Activated CD4-positive, alpha-beta T cell treated with anti-CD3 and anti-CD28 coated beads, Interleukin-2, amount 10 ng/mL, durations not matched to agents 24 days and 14 days (primary cell): ENCODE measurements around the gene GIMAP5. TPM values are rescaled to one million over a fixed set of nuclear protein-coding genes. Genes with fewer than 3 reads are reported as not detected.

Experiments
- DNase-seq: peaks from one replicate; pipeline ENCODE4 v3.0.0; 2022
- H3K27ac Mint-ChIP-seq: one replicate; pipeline ENCODE4 v1.8.0; 2022; ENCODE audit warnings: mild to moderate bottlenecking, mixed read lengths
- H3K27me3 Mint-ChIP-seq: one replicate; pipeline ENCODE4 v1.8.0; 2022; ENCODE audit warnings: mixed read lengths
- H3K36me3 Mint-ChIP-seq: one replicate; pipeline ENCODE4 v1.8.0; 2022; ENCODE audit warnings: low read depth, mild to moderate bottlenecking, mixed read lengths
- H3K4me1 Mint-ChIP-seq: one replicate; pipeline ENCODE4 v1.8.0; 2021; ENCODE audit warnings: mixed read lengths
- H3K4me3 Mint-ChIP-seq: one replicate; pipeline ENCODE4 v1.8.0; 2022; ENCODE audit warnings: mild to moderate bottlenecking, moderate library complexity, mixed read lengths
- H3K9me3 Mint-ChIP-seq: one replicate; pipeline ENCODE4 v1.8.0; 2021; ENCODE audit warnings: mixed read lengths
- intact Hi-C: fragments of 100-400 bp; cut with micrococcal nuclease; formaldehyde crosslinking; loops from one replicate; pipeline ENCODE4 v1.15.1; 2023
- total RNA-seq: library from RNA; stranded (reverse); gene quantifications from 2 replicates; pipeline ENCODE4 v1.2.3, GENCODE V29; 2022

GIMAP5 gene
- total RNA-seq, 1 donor from 2014 or later: 44.4 TPM

- peaks cover 90% of the 10 kb centered on the region for H3K36me3 Mint-ChIP-seq
- H3K9me3 Mint-ChIP-seq: peaks cover 11% of the 10 kb centered on the region
- H3K4me1 Mint-ChIP-seq: peaks cover 63% of the 10 kb centered on the region
- H3K27me3 Mint-ChIP-seq: no peaks in the 10 kb centered on the region
- H3K4me3 Mint-ChIP-seq: peak overlapping the region; percentile 89
- intact Hi-C loops: no loop called here
- H3K27ac Mint-ChIP-seq: peak overlapping the region; percentile 72
- DNase-seq: peak; percentile 60
These were observed 14.7 kb upstream of the GIMAP5 start for GRCh38 chr7:150722431-150722931.

GRCh38 chr7:150723467-150723866 lies 13.8 kb upstream of the GIMAP5 start:
- intact Hi-C loops: no loop called here
- Mint-ChIP-seq H3K27ac (peak overlapping the region; percentile 63), H3K9me3 (peaks cover 19% of the 10 kb centered on the region), H3K4me1 (peaks cover 60% of the 10 kb centered on the region), H3K36me3 (peaks cover 93% of the 10 kb centered on the region), H3K4me3 (peak overlapping the region; percentile 89), H3K27me3 (no peaks in the 10 kb centered on the region)
- DNase-seq: no peak

DNA sequence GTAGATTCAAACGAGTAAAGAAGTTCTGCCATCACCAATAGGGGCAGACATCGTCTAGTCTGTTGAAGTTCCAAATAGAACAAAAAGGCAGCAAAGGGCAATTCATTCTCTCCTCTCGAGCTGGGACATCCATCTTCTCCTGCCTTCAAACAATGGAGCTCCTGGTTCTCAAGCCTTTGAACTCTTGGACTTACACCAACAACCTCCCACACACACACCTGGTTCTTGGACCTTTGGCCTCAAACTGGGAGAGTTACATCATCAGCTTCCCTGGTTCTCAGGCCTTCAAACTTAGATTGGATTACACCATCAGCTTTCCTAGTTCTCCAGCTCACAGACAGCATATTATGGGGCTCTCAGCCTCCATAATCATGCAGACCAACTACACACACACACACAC lies 9.8 kb upstream of the GIMAP5 start:
- Mint-ChIP-seq H3K27ac (no peak overlapping the region), H3K27me3 (no peaks in the 10 kb centered on the region), H3K9me3 (peaks cover 23% of the 10 kb centered on the region), H3K4me1 (peaks cover 50% of the 10 kb centered on the region), H3K36me3 (peaks cover 65% of the 10 kb centered on the region), H3K4me3 (no peak overlapping the region)
- intact Hi-C loops: no loop called here
- DNase-seq: peak; percentile 50

DNA sequence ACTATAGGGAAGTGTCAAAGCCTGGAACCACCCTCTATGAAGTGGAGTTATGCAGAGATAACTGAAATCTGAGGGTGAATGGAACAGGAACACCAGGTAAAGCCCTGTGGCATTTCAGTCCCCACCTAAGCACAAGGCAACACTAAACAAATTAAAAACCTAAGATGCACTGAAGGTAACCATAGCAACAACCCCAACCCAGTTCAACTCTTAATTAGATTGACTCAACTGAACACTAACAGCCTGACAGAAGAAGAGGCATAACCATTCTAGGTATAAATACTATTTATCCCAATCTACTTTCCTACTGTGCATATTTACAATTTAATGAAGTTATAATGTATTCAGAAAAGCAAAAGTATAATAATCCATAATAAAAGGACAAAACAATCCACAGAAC lies 9.2 kb upstream of the GIMAP5 start:
- Mint-ChIP-seq H3K4me3 (no peak overlapping the region), H3K27ac (no peak overlapping the region)
- intact Hi-C loops: no loop called here

GRCh38 chr7:150728609-150729008 lies 8.6 kb upstream of the GIMAP5 start:
- no peaks in the 10 kb centered on the region for H3K27me3 Mint-ChIP-seq
- intact Hi-C loops: no loop called here
- peak overlapping the region; percentile 13 for H3K27ac Mint-ChIP-seq
- peaks cover 23% of the 10 kb centered on the region for H3K9me3 Mint-ChIP-seq
- H3K4me1 Mint-ChIP-seq: peaks cover 52% of the 10 kb centered on the region
- H3K4me3 Mint-ChIP-seq: no peak overlapping the region
- DNase-seq: no peak
- H3K36me3 Mint-ChIP-seq: peaks cover 53% of the 10 kb centered on the region

More for the DNA sequence above, 9.2 kb upstream of the GIMAP5 start:
- Mint-ChIP-seq H3K4me1 (peaks cover 52% of the 10 kb centered on the region), H3K36me3 (peaks cover 59% of the 10 kb centered on the region), H3K27me3 (no peaks in the 10 kb centered on the region), H3K9me3 (peaks cover 23% of the 10 kb centered on the region)
- peak; percentile 48 for DNase-seq

- Mint-ChIP-seq H3K36me3 (peaks cover 24% of the 10 kb centered on the region), H3K9me3 (peaks cover 17% of the 10 kb centered on the region), H3K4me3 (peak overlapping the region; percentile 70), H3K4me1 (peaks cover 70% of the 10 kb centered on the region), H3K27ac (peak overlapping the region; percentile 94), H3K27me3 (no peaks in the 10 kb centered on the region)
- peak; percentile 80 for DNase-seq
- intact Hi-C loops: loop anchor here (1.0 to 2.0 kb wide), 2 partner anchors 14 to 45 kb away; no protein-coding TSS in a partner anchor
These were observed 5.3 kb upstream of the GIMAP5 start for GRCh38 chr7:150731916-150732315.

- peak; percentile 73 for DNase-seq
- peak overlapping the region; percentile 94 for H3K27ac Mint-ChIP-seq
- peaks cover 8% of the 10 kb centered on the region for H3K9me3 Mint-ChIP-seq
- peaks cover 64% of the 10 kb centered on the region for H3K4me1 Mint-ChIP-seq
- no peaks in the 10 kb centered on the region for H3K27me3 Mint-ChIP-seq
- peaks cover 17% of the 10 kb centered on the region for H3K36me3 Mint-ChIP-seq
- intact Hi-C loops: loop anchor here (1.0 to 2.0 kb wide), 4 partner anchors 15 to 65 kb away; no protein-coding TSS in a partner anchor
- peak overlapping the region; percentile 70 for H3K4me3 Mint-ChIP-seq
These were observed 4.3 kb upstream of the GIMAP5 start for GRCh38 chr7:150732786-150733481.

DNA sequence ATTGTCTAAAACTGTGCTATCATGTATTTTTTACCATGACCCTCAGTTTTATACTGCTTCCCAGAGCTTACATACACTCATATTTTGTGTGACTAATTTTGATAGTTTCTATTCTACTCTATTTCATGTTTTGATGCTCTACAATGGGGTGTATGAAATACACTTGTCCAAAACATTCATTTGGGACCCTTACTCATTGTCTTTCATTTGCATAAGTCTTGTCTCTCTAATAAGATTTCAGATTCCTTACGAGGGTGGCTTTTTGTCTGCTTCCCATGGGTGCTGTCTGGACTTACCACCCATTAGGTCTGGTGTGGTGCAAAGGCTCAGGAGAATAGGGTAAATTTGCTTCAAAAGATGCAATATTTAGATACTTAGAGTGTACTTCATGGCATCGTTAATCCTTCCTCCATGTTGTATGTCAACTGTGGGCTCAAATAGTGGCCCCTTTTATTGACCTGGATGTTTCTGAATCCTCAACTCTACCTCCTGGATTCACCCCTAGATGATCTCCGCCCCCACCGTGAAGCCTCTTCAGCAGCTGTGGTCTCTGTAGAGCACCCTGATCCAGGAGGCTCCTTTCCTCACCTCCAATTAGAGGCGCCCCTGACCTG lies 3.6 kb upstream of the GIMAP5 start:
- H3K27ac Mint-ChIP-seq: peak overlapping the region; percentile 94
- H3K4me3 Mint-ChIP-seq: peak overlapping the region; percentile 70
- H3K36me3 Mint-ChIP-seq: peaks cover 16% of the 10 kb centered on the region
- intact Hi-C loops: loop anchor here (1.0 to 2.0 kb wide), 3 partner anchors 21 to 65 kb away; no protein-coding TSS in a partner anchor
- no peaks in the 10 kb centered on the region for H3K27me3 Mint-ChIP-seq
- peaks cover 3% of the 10 kb centered on the region for H3K9me3 Mint-ChIP-seq
- peaks cover 63% of the 10 kb centered on the region for H3K4me1 Mint-ChIP-seq
- DNase-seq: peak; percentile 59

DNA sequence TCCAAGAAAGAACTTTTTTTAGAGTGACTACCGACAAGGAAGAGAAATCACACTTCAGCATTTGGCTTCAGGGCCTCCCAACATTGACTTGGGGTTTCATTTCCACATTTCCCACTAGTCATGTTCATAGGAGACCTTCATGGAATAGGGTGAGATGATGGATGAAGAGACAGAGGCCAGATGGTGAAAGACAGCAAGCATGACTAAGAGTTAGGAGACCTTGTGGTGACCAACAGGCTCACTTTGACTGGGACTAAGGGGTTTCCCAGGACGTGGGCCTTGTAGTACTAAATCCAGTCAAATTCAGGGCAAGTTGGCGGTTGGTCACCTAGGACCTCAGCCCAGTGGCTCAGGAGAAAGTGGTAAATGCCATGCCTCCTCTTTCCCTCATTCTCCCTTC lies 3.0 kb upstream of the GIMAP5 start:
- H3K4me3 Mint-ChIP-seq: peak overlapping the region; percentile 89
- no peaks in the 10 kb centered on the region for H3K9me3 Mint-ChIP-seq
- H3K4me1 Mint-ChIP-seq: peaks cover 61% of the 10 kb centered on the region
- peaks cover 17% of the 10 kb centered on the region for H3K36me3 Mint-ChIP-seq
- H3K27me3 Mint-ChIP-seq: no peaks in the 10 kb centered on the region
- H3K27ac Mint-ChIP-seq: peak overlapping the region; percentile 94
- intact Hi-C loops: no loop called here
- peak; percentile 71 for DNase-seq

DNA sequence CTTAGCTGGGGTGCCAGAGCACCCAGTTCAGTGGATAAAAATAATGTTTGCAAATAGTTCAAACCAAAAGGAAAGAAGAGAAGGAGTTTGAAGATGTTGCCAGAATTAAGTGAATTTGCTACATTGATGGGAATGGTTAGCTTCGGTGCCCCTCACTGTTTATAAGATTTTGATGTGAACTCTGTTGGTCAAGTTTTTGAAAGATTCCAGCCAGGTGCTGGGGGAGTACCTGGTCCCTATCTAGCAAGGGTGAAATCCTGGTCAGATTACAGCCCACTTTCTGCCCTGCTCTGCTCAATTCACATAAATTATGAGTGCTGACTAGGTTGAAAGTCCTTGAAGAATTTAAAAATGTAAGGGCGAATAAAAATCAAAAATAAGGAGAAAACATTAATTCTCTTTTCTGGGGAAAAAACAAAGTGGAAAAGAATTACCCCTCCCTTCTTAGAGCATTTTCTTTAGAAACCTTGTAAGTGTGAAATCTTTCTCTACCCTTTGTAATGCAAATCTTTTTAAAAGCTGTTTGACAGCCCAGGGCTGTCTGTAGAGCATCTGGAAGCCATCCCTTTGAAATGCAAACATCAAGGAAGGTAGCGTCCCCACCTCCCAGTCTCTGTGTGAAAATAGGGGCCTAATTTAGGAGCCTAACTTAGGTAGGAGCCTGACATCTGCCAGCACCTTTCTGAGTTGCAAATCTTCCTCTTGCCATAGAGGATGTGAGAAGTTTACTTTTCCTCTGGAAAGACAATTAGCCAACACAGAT lies 1.4 kb upstream of the GIMAP5 start:
- Mint-ChIP-seq H3K4me1 (peaks cover 66% of the 10 kb centered on the region), H3K4me3 (peak overlapping the region; percentile 89), H3K9me3 (no peaks in the 10 kb centered on the region)

GRCh38 chr7:150736864-150737263 lies 354 bp upstream of the GIMAP5 start:
- Mint-ChIP-seq H3K9me3 (no peaks in the 10 kb centered on the region), H3K27me3 (no peaks in the 10 kb centered on the region), H3K36me3 (peaks cover 36% of the 10 kb centered on the region), H3K4me3 (peak overlapping the region; percentile 89), H3K27ac (peak overlapping the region; percentile 94), H3K4me1 (peaks cover 68% of the 10 kb centered on the region)
- intact Hi-C loops: loop anchor here (1.0 to 5.0 kb wide), 3 partner anchors 105 to 289 kb away; partner anchors contain the start of gene GIMAP6
- peak; percentile 73 for DNase-seq

More for the DNA sequence above, 1.4 kb upstream of the GIMAP5 start:
- no peaks in the 10 kb centered on the region for H3K27me3 Mint-ChIP-seq
- H3K27ac Mint-ChIP-seq: peak overlapping the region; percentile 94
- H3K36me3 Mint-ChIP-seq: peaks cover 26% of the 10 kb centered on the region
- DNase-seq: peak; percentile 65
- intact Hi-C loops: loop anchor here (5.0 kb wide), 2 partner anchors 103 to 148 kb away; partner anchors contain the start of gene GIMAP6

DNA sequence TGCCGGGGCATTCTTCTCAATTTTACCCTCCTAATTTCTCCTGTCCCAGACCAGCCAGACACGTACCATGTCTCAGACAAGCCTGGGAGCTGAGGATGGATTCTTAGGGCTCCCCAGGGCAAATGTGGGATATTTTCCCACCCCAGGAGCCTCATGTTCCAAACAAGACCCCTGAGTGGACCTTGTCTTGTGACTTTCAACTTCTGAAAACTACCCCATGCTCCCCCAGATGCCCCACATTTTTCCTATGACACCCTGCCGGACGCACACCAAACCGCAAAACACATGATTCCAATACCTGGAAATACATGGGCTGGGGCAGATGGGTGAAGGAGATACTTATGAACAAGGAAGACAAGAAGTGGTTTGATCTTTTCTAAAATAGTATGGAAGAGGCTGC lies 874 bp downstream of the GIMAP5 start:
- Mint-ChIP-seq H3K9me3 (no peaks in the 10 kb centered on the region), H3K4me3 (peak overlapping the region; percentile 89), H3K27ac (peak overlapping the region; percentile 94), H3K36me3 (peaks cover 49% of the 10 kb centered on the region), H3K4me1 (peaks cover 69% of the 10 kb centered on the region), H3K27me3 (no peaks in the 10 kb centered on the region)
- intact Hi-C loops: loop anchor here (1.0 to 5.0 kb wide), 5 partner anchors 17 to 223 kb away; partner anchors contain the start of gene GIMAP6
- peak; percentile 88 for DNase-seq

DNA sequence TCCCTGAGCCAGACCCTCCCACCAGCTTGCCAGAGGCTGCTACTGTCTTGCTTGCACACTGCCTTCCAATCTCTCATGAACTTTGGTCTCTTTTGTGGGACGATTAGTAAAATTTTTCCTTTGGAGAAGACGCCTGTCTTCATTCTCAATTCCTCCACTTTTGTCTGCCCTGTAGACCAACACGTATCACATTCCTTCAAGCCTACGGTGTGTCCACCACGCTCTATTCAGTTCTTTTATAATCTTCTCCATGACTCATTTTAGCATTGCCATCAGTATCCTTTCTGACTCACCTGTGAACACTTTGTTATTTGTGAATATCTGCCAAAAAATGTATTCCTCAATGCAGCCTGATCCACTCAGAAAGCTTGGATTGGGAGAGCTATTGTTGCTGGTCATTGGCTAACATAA lies 1.4 kb downstream of the GIMAP5 start:
- Mint-ChIP-seq H3K4me3 (peak overlapping the region; percentile 89), H3K36me3 (peaks cover 54% of the 10 kb centered on the region), H3K27ac (peak overlapping the region; percentile 94), H3K9me3 (no peaks in the 10 kb centered on the region), H3K27me3 (no peaks in the 10 kb centered on the region), H3K4me1 (peaks cover 69% of the 10 kb centered on the region)
- intact Hi-C loops: loop anchor here (1.0 to 5.0 kb wide), 5 partner anchors 17 to 223 kb away; partner anchors contain the start of gene GIMAP6
- no peak for DNase-seq
